GM23338 (cell line): ENCODE data around the gene FMN1. TPM values are rescaled to one million over a fixed set of nuclear protein-coding genes. Genes with fewer than 3 reads are reported as not detected.

Experiments used
- ATAC-seq: fragments of 200-7000 bp; cut with Tn5 transposase; 3 replicates; pipeline ENCODE4 v1.9.1; 2020
- DNase-seq: peaks from one replicate; pipeline ENCODE4 v3.0.0-alpha.2; 2015; ENCODE audit warnings: low spot score
- H2AFZ ChIP-seq: fragments of 200-600 bp; sonication (generic); 2 replicates; pipeline ENCODE4 v1.8.0; 2016; ENCODE audit warnings: antibody characterized with exemption, mild to moderate bottlenecking, moderate library complexity
- H3F3A ChIP-seq: fragments of 200-600 bp; sonication (generic); replicated peaks from 2 replicates; pipeline ENCODE4 v1.8.0; 2017; ENCODE audit warnings: antibody characterized with exemption, mixed run types, low read depth
- H3K27ac ChIP-seq: fragments of 200-600 bp; sonication (generic); 2 replicates; pipeline ENCODE4 v1.6.1; 2016; ENCODE audit warnings: low read depth
- H3K27me3 ChIP-seq: fragments of 200-600 bp; sonication (generic); 2 replicates; pipeline ENCODE4 v1.8.0; 2016; ENCODE audit warnings: mild to moderate bottlenecking, mixed run types, moderate library complexity; ENCODE audit not compliant: insufficient read depth
- H3K36me3 ChIP-seq: fragments of 200-600 bp; sonication (generic); 2 replicates; pipeline ENCODE4 v1.8.0; 2016; ENCODE audit warnings: mild to moderate bottlenecking; ENCODE audit not compliant: insufficient read depth
- H3K4me1 ChIP-seq: fragments of 200-600 bp; sonication (generic); 2 replicates; pipeline ENCODE4 v1.8.0; 2016; ENCODE audit warnings: mild to moderate bottlenecking, moderate library complexity; ENCODE audit not compliant: insufficient read depth
- H3K4me2 ChIP-seq: fragments of 200-600 bp; sonication (generic); 2 replicates; pipeline ENCODE4 v1.7.1; 2017; ENCODE audit warnings: mixed run types
- H3K4me3 ChIP-seq: fragments of 200-600 bp; sonication (generic); 2 replicates; pipeline ENCODE4 v1.6.1; 2016; ENCODE audit warnings: mixed run types
- H3K79me2 ChIP-seq: fragments of 200-600 bp; sonication (generic); replicated peaks from 2 replicates; pipeline ENCODE4 v1.8.0; 2017; ENCODE audit warnings: mild to moderate bottlenecking; ENCODE audit not compliant: insufficient read depth
- H3K9me2 ChIP-seq: fragments of 200-600 bp; sonication (generic); 2 replicates; pipeline ENCODE4 v1.8.0; 2017; ENCODE audit not compliant: insufficient read depth
- H4K20me1 ChIP-seq: fragments of 200-600 bp; sonication (generic); replicated peaks from 2 replicates; pipeline ENCODE4 v1.8.0; 2017; ENCODE audit warnings: mild to moderate bottlenecking; ENCODE audit not compliant: insufficient read depth
- H3K27ac Mint-ChIP-seq: 2 replicates; pipeline ENCODE4 v1.8.0; 2020; ENCODE audit warnings: inconsistent platforms, mild to moderate bottlenecking, moderate library complexity, mixed read lengths
- H3K27me3 Mint-ChIP-seq: 3 replicates; pipeline ENCODE4 v1.8.0; 2022; ENCODE audit warnings: low read depth, mild to moderate bottlenecking, moderate library complexity, mixed read lengths, inconsistent platforms; ENCODE audit not compliant: insufficient read depth, poor library complexity
- H3K36me3 Mint-ChIP-seq: 3 replicates; pipeline ENCODE4 v1.8.0; 2021; ENCODE audit warnings: low read depth, mild to moderate bottlenecking, inconsistent platforms, moderate library complexity, mixed read lengths
- H3K4me1 Mint-ChIP-seq: 3 replicates; pipeline ENCODE4 v1.8.0; 2020; ENCODE audit warnings: mild to moderate bottlenecking, inconsistent platforms, mixed read lengths
- H3K4me3 Mint-ChIP-seq: 3 replicates; pipeline ENCODE4 v1.8.0; 2021; ENCODE audit warnings: moderate library complexity, mild to moderate bottlenecking, inconsistent platforms, mixed read lengths
- H3K9me3 Mint-ChIP-seq: 3 replicates; pipeline ENCODE4 v1.8.0; 2020; ENCODE audit warnings: moderate library complexity, mild to moderate bottlenecking, inconsistent platforms, mixed read lengths
- CTCF ChIP-seq, 2 experiments: fragments of 200-600 bp in 1 of 2; sonication (generic) in 1 of 2; conservative IDR thresholded peaks; 2 replicates each; pipeline versions ENCODE4 v1.5.1 to v1.6.1; 2016 to 2017; ENCODE audit warnings: antibody characterized with exemption in 2 of 2, low read depth in 2 of 2, mild to moderate bottlenecking in 2 of 2, moderate library complexity in 1 of 2
- ETS1 ChIP-seq: IDR thresholded peaks from 2 replicates; pipeline ENCODE4 v1.6.1; 2016; ENCODE audit warnings: antibody characterized with exemption
- EZH2 ChIP-seq: fragments of 200-600 bp; sonication (generic); IDR thresholded peaks from one replicate; pipeline ENCODE4 v1.8.0; 2017; ENCODE audit warnings: antibody characterized with exemption, mild to moderate bottlenecking, low read depth; ENCODE audit not compliant: unreplicated experiment
- EZH2phosphoT487 ChIP-seq: fragments of 200-600 bp; sonication (generic); IDR thresholded peaks from one replicate; pipeline ENCODE4 v1.8.1; 2018; ENCODE audit warnings: antibody characterized with exemption; ENCODE audit not compliant: unreplicated experiment
- NANOG ChIP-seq: IDR thresholded peaks from 2 replicates; pipeline ENCODE4 v1.6.1; 2016; ENCODE audit warnings: antibody characterized with exemption, borderline replicate concordance
- STAT1 ChIP-seq: IDR thresholded peaks from one replicate; pipeline ENCODE4 v1.6.1; 2016; ENCODE audit warnings: antibody characterized with exemption; ENCODE audit not compliant: unreplicated experiment
- ZNF331 ChIP-seq: fragments of 250-450 bp; sonication (Bioruptor Pico); IDR thresholded peaks from 2 replicates; pipeline ENCODE4 v1.5.0; 2020; ENCODE audit warnings: low read depth, mild to moderate bottlenecking, moderate library complexity
- ZNF462 ChIP-seq: fragments of 250-450 bp; sonication (Bioruptor Pico); IDR thresholded peaks from 2 replicates; pipeline ENCODE4 v1.5.0; 2020; ENCODE audit warnings: mild to moderate bottlenecking, moderate library complexity
- polyA plus RNA-seq: library from polyadenylated mRNA; unstranded; fragments of >200 nt; fragmentation: Nextera tagmentation; extraction: Ambion mirVana; gene quantifications from 2 replicates; pipeline ENCODE4 v1.2.1, GENCODE V29; 2016
- total RNA-seq: library from RNA; depleted of rRNA; stranded (reverse); fragments of >200 nt; shearing (Covaris generic); gene quantifications from 2 replicates; pipeline ENCODE4 v1.2.3, GENCODE V29; 2014

The FMN1 gene
- total and polyA plus RNA-seq, 2 experiments from 2014 or later: 1.2 to 1.6 TPM

GRCh38 chr15:32987067-32987466 is 207.4 kb downstream of the FMN1 start:
- Mint-ChIP-seq H3K4me1 (no peaks in the 10 kb centered on the region), H3K4me3 (no peak overlapping the region), H3K27ac (no peak overlapping the region), H3K27me3 (no peaks in the 10 kb centered on the region), H3K9me3 (no peaks in the 10 kb centered on the region), H3K36me3 (no peaks in the 10 kb centered on the region)
- Histone ChIP-seq H2AFZ (no peak overlapping the region), H3K4me1 (no peaks in the 10 kb centered on the region), H3K4me3 (no peak overlapping the region), H3K36me3 (no peaks in the 10 kb centered on the region), H3K27me3 (no peaks in the 10 kb centered on the region), H3K9me2 (no peaks in the 10 kb centered on the region), H4K20me1 (no peaks in the 10 kb centered on the region), H3F3A (no peaks in the 10 kb centered on the region), H3K4me2 (no peak overlapping the region), H3K27ac (no peak overlapping the region), H3K79me2 (no peaks in the 10 kb centered on the region)
- ATAC-seq: no peak
- TF ChIP-seq CTCF (conservative IDR thresholded peaks at IDR 0.05; ENCODE audit: low read depth in 2 of 2) (no peak), EZH2 (no peak)
- DNase-seq: no peak

- no peaks in the 10 kb centered on the region for H3K36me3 Mint-ChIP-seq
- H3K4me3 Mint-ChIP-seq: no peak overlapping the region
- H3K4me1 ChIP-seq: no peaks in the 10 kb centered on the region
- TF ChIP-seq STAT1: no peak
- TF ChIP-seq NANOG: no peak
- TF ChIP-seq ETS1: no peak
- TF ChIP-seq ZNF462 (CRISPR knock-in tag): no peak
- no peak for TF ChIP-seq ZNF331 (CRISPR knock-in tag)
- no peak for TF ChIP-seq EZH2phosphoT487
- TF ChIP-seq EZH2: no peak
- TF ChIP-seq CTCF (conservative IDR thresholded peaks at IDR 0.05; ENCODE audit: low read depth in 2 of 2): no peak
- H3K27ac ChIP-seq: no peak overlapping the region
- H3K9me2 ChIP-seq: no peaks in the 10 kb centered on the region
- no peak overlapping the region for H3K4me2 ChIP-seq
- H3K4me1 Mint-ChIP-seq: no peaks in the 10 kb centered on the region
- ATAC-seq (no peak), DNase-seq (no peak)
- H4K20me1 ChIP-seq: no peaks in the 10 kb centered on the region
- no peak overlapping the region for H3K4me3 ChIP-seq
- no peaks in the 10 kb centered on the region for H3F3A ChIP-seq
- no peak overlapping the region for H2AFZ ChIP-seq
- no peaks in the 10 kb centered on the region for H3K27me3 Mint-ChIP-seq
- H3K36me3 ChIP-seq: no peaks in the 10 kb centered on the region
- H3K79me2 ChIP-seq: no peaks in the 10 kb centered on the region
- H3K27me3 ChIP-seq: no peaks in the 10 kb centered on the region
- H3K27ac Mint-ChIP-seq: no peak overlapping the region
- H3K9me3 Mint-ChIP-seq: no peaks in the 10 kb centered on the region
Observed at GRCh38 chr15:32986147-32986546, 208.4 kb downstream of the FMN1 start.
